GM12878 (cell line): ENCODE data around the gene ASGR2. TPM values are rescaled to one million over a fixed set of nuclear protein-coding genes. Genes with fewer than 3 reads are reported as not detected.

Source experiments
- ATAC-seq: fragments of 200-7000 bp; cut with Tn5 transposase; 3 replicates; pipeline ENCODE4 v1.9.1; 2020; ENCODE audit warnings: mild to moderate bottlenecking, moderate library complexity
- BruUV-seq: library from RNA; stranded (reverse); fragments of 400-500 nt; replicated peaks from 2 replicates; lab custom pipeline; 2021; lab: Mats Ljungman, UMichigan
- CTCF ChIA-PET: fragments of 300-600 bp; sonication (Branson Sonifier 250); formaldehyde crosslinking; extraction: SDS; loops from one replicate; lab custom pipeline; 2021; ENCODE audit warnings: inconsistent platforms; lab: Yijun Ruan, JAX
- POLR2A ChIA-PET: fragments of 350-600 bp; formaldehyde crosslinking; extraction: SDS; loops from one replicate; lab custom pipeline; 2021; ENCODE audit warnings: inconsistent platforms; lab: Charles Lee
- RAD21 ChIA-PET: fragments of 300-600 bp; sonication (Branson Sonifier 250); formaldehyde crosslinking; loops from one replicate; lab custom pipeline; 2023; ENCODE audit warnings: antibody characterized with exemption; ENCODE audit not compliant: unreplicated experiment; lab: Charles Lee
- SMC1A ChIA-PET: fragments of 300-600 bp; sonication (Branson Sonifier 250); formaldehyde crosslinking; loops from one replicate; lab custom pipeline; 2023; ENCODE audit not compliant: unreplicated experiment, uncharacterized antibody; lab: Charles Lee
- DNase-seq: peaks from one replicate; pipeline ENCODE4 v3.0.0-alpha.2; 2011; ENCODE audit warnings: low read depth, low spot score
- FAIRE-seq: peaks from 3 replicates; lab custom pipeline; 2011; peaks lifted over from hg19 to GRCh38; lab: Jason Lieb, UNC
- H2AFZ ChIP-seq: 2 replicates; pipeline ENCODE4 v1.6.0; 2011; ENCODE audit warnings: low read depth, low read length, control low read depth; ENCODE audit not compliant: control insufficient read depth
- H3K27ac ChIP-seq: 2 replicates; pipeline ENCODE4 v1.5.1; 2011; ENCODE audit warnings: control low read depth; ENCODE audit not compliant: control insufficient read depth, insufficient read depth
- H3K27me3 ChIP-seq, 2 experiments: replicated peaks in 1 of 2; 2 replicates each; pipeline versions ENCODE4 v1.6.0 to v1.6.1; 2011; ENCODE audit warnings: low read length in 1 of 2; ENCODE audit not compliant: control insufficient read depth in 2 of 2, insufficient read depth in 2 of 2
- H3K36me3 ChIP-seq, 2 experiments: 2 replicates each; pipeline ENCODE4 v1.5.1; 2011; ENCODE audit warnings: low read length in 1 of 2; ENCODE audit not compliant: control insufficient read depth in 2 of 2, insufficient read depth in 2 of 2
- H3K4me1 ChIP-seq: 2 replicates; pipeline ENCODE4 v1.6.1; 2011; ENCODE audit warnings: mild to moderate bottlenecking, low read length, moderate library complexity, mixed read lengths; ENCODE audit not compliant: control insufficient read depth, insufficient read depth
- H3K4me2 ChIP-seq: 2 replicates; pipeline ENCODE4 v1.6.0; 2011; ENCODE audit warnings: control low read depth; ENCODE audit not compliant: control insufficient read depth, insufficient read depth
- H3K4me3 ChIP-seq: fragments of 200-600 bp; sonication (generic); 2 replicates; pipeline ENCODE4 v1.5.1; 2016
- H3K79me2 ChIP-seq: 2 replicates; pipeline ENCODE4 v1.6.0; 2011; ENCODE audit warnings: low read length; ENCODE audit not compliant: control insufficient read depth, insufficient read depth
- H3K9ac ChIP-seq: 2 replicates; pipeline ENCODE4 v1.8.0; 2011; ENCODE audit warnings: low read length, control low read depth, mixed read lengths; ENCODE audit not compliant: control insufficient read depth, insufficient read depth
- H3K9me3 ChIP-seq: replicated peaks from 3 replicates; pipeline ENCODE4 v1.5.1; 2011; ENCODE audit warnings: mild to moderate bottlenecking, low read length; ENCODE audit not compliant: control insufficient read depth, insufficient read depth
- H4K20me1 ChIP-seq: 2 replicates; pipeline ENCODE4 v1.6.0; 2011; ENCODE audit not compliant: control insufficient read depth, insufficient read depth
- BMI1 ChIP-seq: fragments of 450-650 bp; IDR thresholded peaks from 2 replicates; pipeline ENCODE4 v1.6.1; 2016; ENCODE audit warnings: mild to moderate bottlenecking, moderate library complexity, borderline replicate concordance
- EZH2 ChIP-seq: IDR thresholded peaks from 2 replicates; pipeline ENCODE4 v1.6.1; 2012; ENCODE audit warnings: low read depth, mild to moderate bottlenecking, control low read depth, inconsistent platforms, low read length, borderline replicate concordance; ENCODE audit not compliant: control insufficient read depth
- FOXK2 ChIP-seq: fragments of 450-650 bp; IDR thresholded peaks from 2 replicates; pipeline ENCODE4 v1.6.1; 2017; ENCODE audit warnings: mild to moderate bottlenecking, moderate library complexity
- FOXM1 ChIP-seq: IDR thresholded peaks from 2 replicates; pipeline ENCODE4 v1.6.1; 2012; ENCODE audit warnings: low read depth, mild to moderate bottlenecking, inconsistent platforms, low read length, moderate library complexity
- RAD21 ChIP-seq: IDR thresholded peaks from 2 replicates; pipeline ENCODE4 v1.6.1; 2011; ENCODE audit warnings: mild to moderate bottlenecking, low read depth, low read length, moderate library complexity; ENCODE audit not compliant: insufficient read depth
- RAD51 ChIP-seq: fragments of 450-650 bp; IDR thresholded peaks from 2 replicates; pipeline ENCODE4 v1.6.1; 2016; ENCODE audit warnings: moderate library complexity, mild to moderate bottlenecking, inconsistent platforms
- SMAD1 ChIP-seq: fragments of 450-650 bp; IDR thresholded peaks from 2 replicates; pipeline ENCODE4 v1.6.1; 2018; ENCODE audit warnings: mild to moderate bottlenecking, low read depth; ENCODE audit not compliant: partially characterized antibody
- STAT3 ChIP-seq: IDR thresholded peaks from 2 replicates; pipeline ENCODE4 v1.6.1; 2011; ENCODE audit warnings: low read depth, low read length, improper control_type of control experiment
- ZNF274 ChIP-seq: IDR thresholded peaks from one replicate; pipeline ENCODE4 v1.8.0; 2011; ENCODE audit not compliant: insufficient read length, insufficient read depth
- ZNF384 ChIP-seq: IDR thresholded peaks from 2 replicates; pipeline ENCODE4 v1.6.1; 2012; ENCODE audit warnings: low read depth, mild to moderate bottlenecking, low read length, improper control_type of control experiment, borderline replicate concordance
- WGBS: methylation state at CpG from one replicate; pipeline ENCODE4 v1.1.6; 2016; ENCODE audit warnings: low lambda C conversion rate; ENCODE audit not compliant: insufficient replicate concordance, insufficient coverage; ENCODE audit errors: missing lambda C conversion rate; 5-methylcytosine and 5-hydroxymethylcytosine counted together
- in situ Hi-C: fragments of 300-500 bp; cut with MboI; formaldehyde crosslinking; loops from 9 replicates; pipeline ENCODE4 v1.14.3; 2018; ENCODE audit warnings: mixed read lengths
- intact Hi-C: fragments of 100-400 bp; cut with micrococcal nuclease; formaldehyde crosslinking; loops from one replicate; pipeline ENCODE4 v1.14.2; 2022; ENCODE audit not compliant: unreplicated experiment
- polyA plus RNA-seq, 11 experiments: library from polyadenylated mRNA; depleted of rRNA in 4 of 11; unstranded in 6 of 11; stranded (reverse) in 5 of 11; fragments of >200 nt; fragmentation: Nextera tagmentation in 4 of 11; fragmentation: Illumina TruSeq in 1 of 11; extraction: Ambion mirVana in 4 of 11; extraction: Trizol in 1 of 11; gene quantifications; 1 replicate in 1 of 11; 2 replicates in 10 of 11; pipeline versions ENCODE4 v1.2.1 to v1.2.3, GENCODE V29; 2011 to 2016; ENCODE audit warnings: inconsistent platforms in 2 of 11, missing spikeins in 2 of 11, low read depth in 1 of 11
- total RNA-seq, 4 experiments: library from RNA; depleted of rRNA in 3 of 4; stranded (reverse); fragments of >200 nt in 3 of 4; fragmentation: Illumina TruSeq in 1 of 4; extraction: Trizol in 1 of 4; gene quantifications; 2 replicates each; pipeline versions ENCODE4 v1.2.1 to v1.2.3, GENCODE V29; 2013 to 2021
- TF ChIP-seq, protein P1 (sequence below): fragments of 150-350 bp; IDR thresholded peaks from 2 replicates; pipeline ENCODE4 v1.6.1; 2016; ENCODE audit warnings: low read depth, low read length
- TF ChIP-seq, protein P2 (sequence below): fragments of 450-650 bp; IDR thresholded peaks from 2 replicates; pipeline ENCODE4 v1.6.1; 2017; ENCODE audit warnings: borderline replicate concordance
- TF ChIP-seq, protein P3 (sequence below): IDR thresholded peaks from 2 replicates; pipeline ENCODE4 v1.6.1; 2012; ENCODE audit warnings: low read length, inconsistent platforms
- TF ChIP-seq, protein P4 (sequence below): fragments of 450-650 bp; IDR thresholded peaks from 2 replicates; pipeline ENCODE4 v1.6.1; 2018; ENCODE audit warnings: mild to moderate bottlenecking, low read depth, moderate library complexity; ENCODE audit not compliant: partially characterized antibody
- TF ChIP-seq, protein P5 (sequence below): fragments of 450-650 bp; IDR thresholded peaks from 2 replicates; pipeline ENCODE4 v1.6.1; 2016; ENCODE audit warnings: mild to moderate bottlenecking

ASGR2 gene
- total and polyA plus RNA-seq, 10 of the 15 experiments (the other 5 are each of a cell fraction or from before 2014, with no cell fraction given), result not detected

DNA sequence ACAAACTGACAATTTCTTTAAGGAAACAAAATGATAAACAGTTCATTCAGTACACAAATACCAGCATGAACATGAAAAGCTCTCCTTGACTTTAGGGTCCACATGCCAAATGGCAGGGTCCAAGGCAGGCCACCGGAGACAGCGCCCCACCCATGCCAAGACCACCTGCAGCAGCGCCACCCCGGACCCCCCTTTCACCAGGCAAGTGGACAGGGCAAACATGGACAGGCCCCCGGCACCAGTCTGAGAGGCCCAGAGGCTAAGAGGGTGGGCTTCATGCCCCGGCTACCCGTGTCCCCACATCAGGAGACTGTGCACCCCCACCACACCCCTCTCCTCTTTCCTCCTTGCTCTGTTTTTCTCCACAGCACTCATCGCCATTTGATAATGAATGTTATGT lies 14.7 kb upstream of the ASGR2 start:
- DNase-seq (no peak), FAIRE-seq (no peak), ATAC-seq (no peak)
- ChIA-PET CTCF (interaction anchor here (1.2 to 1.6 kb wide), 3 partner anchors 77 to 84 kb away, joined by 3 to 13 read pairs (median 3); no protein-coding TSS in a partner anchor), SMC1A (no interaction called here), RAD21 (no interaction called here), POLR2A (interaction anchor here (0.8 kb wide), 1 partner anchor 82 kb away, joined by 4 read pairs; no protein-coding TSS in a partner anchor)
- no peak overlapping the region for H3K4me3 ChIP-seq
- no peaks in the 10 kb centered on the region for H3K79me2 ChIP-seq
- no peak overlapping the region for H2AFZ ChIP-seq
- no TSS peak for BruUV-seq
- H4K20me1 ChIP-seq, result no peaks in the 10 kb centered on the region
- no peak overlapping the region for H3K27ac ChIP-seq
- H3K9ac ChIP-seq, result no peak overlapping the region
- no peaks in the 10 kb centered on the region for H3K27me3 ChIP-seq
- H3K4me2 ChIP-seq, result no peak overlapping the region
- H3K4me1 ChIP-seq, result peaks cover 27% of the 10 kb centered on the region
- 96% methylated on average over 8 of the region's 8 CpGs for WGBS
- in situ Hi-C loops (no loop called here), intact Hi-C loops (no loop called here)
- no peaks in the 10 kb centered on the region for H3K36me3 ChIP-seq
- H3K9me3 ChIP-seq, result no peaks in the 10 kb centered on the region
- TF ChIP-seq, protein P1, sequence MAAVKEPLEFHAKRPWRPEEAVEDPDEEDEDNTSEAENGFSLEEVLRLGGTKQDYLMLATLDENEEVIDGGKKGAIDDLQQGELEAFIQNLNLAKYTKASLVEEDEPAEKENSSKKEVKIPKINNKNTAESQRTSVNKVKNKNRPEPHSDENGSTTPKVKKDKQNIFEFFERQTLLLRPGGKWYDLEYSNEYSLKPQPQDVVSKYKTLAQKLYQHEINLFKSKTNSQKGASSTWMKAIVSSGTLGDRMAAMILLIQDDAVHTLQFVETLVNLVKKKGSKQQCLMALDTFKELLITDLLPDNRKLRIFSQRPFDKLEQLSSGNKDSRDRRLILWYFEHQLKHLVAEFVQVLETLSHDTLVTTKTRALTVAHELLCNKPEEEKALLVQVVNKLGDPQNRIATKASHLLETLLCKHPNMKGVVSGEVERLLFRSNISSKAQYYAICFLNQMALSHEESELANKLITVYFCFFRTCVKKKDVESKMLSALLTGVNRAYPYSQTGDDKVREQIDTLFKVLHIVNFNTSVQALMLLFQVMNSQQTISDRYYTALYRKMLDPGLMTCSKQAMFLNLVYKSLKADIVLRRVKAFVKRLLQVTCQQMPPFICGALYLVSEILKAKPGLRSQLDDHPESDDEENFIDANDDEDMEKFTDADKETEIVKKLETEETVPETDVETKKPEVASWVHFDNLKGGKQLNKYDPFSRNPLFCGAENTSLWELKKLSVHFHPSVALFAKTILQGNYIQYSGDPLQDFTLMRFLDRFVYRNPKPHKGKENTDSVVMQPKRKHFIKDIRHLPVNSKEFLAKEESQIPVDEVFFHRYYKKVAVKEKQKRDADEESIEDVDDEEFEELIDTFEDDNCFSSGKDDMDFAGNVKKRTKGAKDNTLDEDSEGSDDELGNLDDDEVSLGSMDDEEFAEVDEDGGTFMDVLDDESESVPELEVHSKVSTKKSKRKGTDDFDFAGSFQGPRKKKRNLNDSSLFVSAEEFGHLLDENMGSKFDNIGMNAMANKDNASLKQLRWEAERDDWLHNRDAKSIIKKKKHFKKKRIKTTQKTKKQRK, result no peak
- no peak for TF ChIP-seq FOXK2
- TF ChIP-seq, protein P2, sequence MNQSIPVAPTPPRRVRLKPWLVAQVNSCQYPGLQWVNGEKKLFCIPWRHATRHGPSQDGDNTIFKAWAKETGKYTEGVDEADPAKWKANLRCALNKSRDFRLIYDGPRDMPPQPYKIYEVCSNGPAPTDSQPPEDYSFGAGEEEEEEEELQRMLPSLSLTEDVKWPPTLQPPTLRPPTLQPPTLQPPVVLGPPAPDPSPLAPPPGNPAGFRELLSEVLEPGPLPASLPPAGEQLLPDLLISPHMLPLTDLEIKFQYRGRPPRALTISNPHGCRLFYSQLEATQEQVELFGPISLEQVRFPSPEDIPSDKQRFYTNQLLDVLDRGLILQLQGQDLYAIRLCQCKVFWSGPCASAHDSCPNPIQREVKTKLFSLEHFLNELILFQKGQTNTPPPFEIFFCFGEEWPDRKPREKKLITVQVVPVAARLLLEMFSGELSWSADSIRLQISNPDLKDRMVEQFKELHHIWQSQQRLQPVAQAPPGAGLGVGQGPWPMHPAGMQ, result no peak
- no peak for TF ChIP-seq FOXM1
- TF ChIP-seq BMI1, result no peak
- TF ChIP-seq, protein P3, sequence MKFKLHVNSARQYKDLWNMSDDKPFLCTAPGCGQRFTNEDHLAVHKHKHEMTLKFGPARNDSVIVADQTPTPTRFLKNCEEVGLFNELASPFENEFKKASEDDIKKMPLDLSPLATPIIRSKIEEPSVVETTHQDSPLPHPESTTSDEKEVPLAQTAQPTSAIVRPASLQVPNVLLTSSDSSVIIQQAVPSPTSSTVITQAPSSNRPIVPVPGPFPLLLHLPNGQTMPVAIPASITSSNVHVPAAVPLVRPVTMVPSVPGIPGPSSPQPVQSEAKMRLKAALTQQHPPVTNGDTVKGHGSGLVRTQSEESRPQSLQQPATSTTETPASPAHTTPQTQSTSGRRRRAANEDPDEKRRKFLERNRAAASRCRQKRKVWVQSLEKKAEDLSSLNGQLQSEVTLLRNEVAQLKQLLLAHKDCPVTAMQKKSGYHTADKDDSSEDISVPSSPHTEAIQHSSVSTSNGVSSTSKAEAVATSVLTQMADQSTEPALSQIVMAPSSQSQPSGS, result no peak
- TF ChIP-seq, protein P4, sequence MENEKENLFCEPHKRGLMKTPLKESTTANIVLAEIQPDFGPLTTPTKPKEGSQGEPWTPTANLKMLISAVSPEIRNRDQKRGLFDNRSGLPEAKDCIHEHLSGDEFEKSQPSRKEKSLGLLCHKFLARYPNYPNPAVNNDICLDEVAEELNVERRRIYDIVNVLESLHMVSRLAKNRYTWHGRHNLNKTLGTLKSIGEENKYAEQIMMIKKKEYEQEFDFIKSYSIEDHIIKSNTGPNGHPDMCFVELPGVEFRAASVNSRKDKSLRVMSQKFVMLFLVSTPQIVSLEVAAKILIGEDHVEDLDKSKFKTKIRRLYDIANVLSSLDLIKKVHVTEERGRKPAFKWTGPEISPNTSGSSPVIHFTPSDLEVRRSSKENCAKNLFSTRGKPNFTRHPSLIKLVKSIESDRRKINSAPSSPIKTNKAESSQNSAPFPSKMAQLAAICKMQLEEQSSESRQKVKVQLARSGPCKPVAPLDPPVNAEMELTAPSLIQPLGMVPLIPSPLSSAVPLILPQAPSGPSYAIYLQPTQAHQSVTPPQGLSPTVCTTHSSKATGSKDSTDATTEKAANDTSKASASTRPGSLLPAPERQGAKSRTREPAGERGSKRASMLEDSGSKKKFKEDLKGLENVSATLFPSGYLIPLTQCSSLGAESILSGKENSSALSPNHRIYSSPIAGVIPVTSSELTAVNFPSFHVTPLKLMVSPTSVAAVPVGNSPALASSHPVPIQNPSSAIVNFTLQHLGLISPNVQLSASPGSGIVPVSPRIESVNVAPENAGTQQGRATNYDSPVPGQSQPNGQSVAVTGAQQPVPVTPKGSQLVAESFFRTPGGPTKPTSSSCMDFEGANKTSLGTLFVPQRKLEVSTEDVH, result no peak
- no peak for TF ChIP-seq ZNF274
- TF ChIP-seq STAT3, result no peak
- TF ChIP-seq RAD51, result no peak
- no peak for TF ChIP-seq ZNF384
- no peak for TF ChIP-seq RAD21
- TF ChIP-seq, protein P5, sequence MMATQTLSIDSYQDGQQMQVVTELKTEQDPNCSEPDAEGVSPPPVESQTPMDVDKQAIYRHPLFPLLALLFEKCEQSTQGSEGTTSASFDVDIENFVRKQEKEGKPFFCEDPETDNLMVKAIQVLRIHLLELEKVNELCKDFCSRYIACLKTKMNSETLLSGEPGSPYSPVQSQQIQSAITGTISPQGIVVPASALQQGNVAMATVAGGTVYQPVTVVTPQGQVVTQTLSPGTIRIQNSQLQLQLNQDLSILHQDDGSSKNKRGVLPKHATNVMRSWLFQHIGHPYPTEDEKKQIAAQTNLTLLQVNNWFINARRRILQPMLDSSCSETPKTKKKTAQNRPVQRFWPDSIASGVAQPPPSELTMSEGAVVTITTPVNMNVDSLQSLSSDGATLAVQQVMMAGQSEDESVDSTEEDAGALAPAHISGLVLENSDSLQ, result no peak
- TF ChIP-seq EZH2, result no peak
- TF ChIP-seq SMAD1, result no peak
